Measurements from ENCODE around the gene VTI1A.
"Not testable (repeated sequence)": the region's sequence is repeated elsewhere in the genome, so short reads cannot be mapped to it uniquely, and the experiment has no call there.

DNA sequence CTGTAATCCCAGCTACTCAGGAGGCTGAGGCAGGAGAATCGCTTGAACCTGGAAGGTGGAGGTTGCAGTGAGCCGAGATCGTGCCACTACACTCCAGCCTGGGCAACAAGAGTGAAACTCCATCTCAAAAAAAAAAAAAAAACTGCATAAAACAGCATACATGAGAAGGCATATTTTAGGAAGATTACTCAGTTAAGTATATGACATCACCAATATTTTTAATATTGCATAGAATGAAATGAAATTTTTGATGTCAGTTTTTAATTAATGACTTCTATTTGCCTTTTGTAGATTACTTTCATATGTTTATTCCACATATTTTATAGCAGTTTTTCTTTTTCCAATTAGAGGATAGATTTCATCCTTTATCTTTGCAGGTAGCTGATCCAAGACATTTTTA lies 284.4 kb downstream of the VTI1A start:
- TF ChIP-seq POLR2AphosphoS5, POLR2A (IDR thresholded peaks at IDR 0.05; ENCODE audit: low read depth, low read length): not testable (repeated sequence)

All from GM12892 (cell line).